ENCODE data around the gene CADPS. TPM values are rescaled to one million over a fixed set of nuclear protein-coding genes. Genes with fewer than 3 reads are reported as not detected.

Gene CADPS
- total and polyA plus RNA-seq, 2 of the 4 experiments (the other 2 are of a cell fraction) = not detected

- no peak overlapping the region for H3K9ac ChIP-seq (ENCODE audit: low read depth, low read length)
- H2AK9ac ChIP-seq (replicated peaks; ENCODE audit: low read depth, low read length, poor library complexity) = no peak overlapping the region
- no peak overlapping the region for H4K91ac ChIP-seq (ENCODE audit: insufficient read depth, low read depth, low read length)
- DNase-seq (no peak), ATAC-seq (ENCODE audit: low read depth) (no peak)
- H2AFZ ChIP-seq (replicated peaks; ENCODE audit: low read length, poor library complexity) = no peak overlapping the region
- H2BK5ac ChIP-seq (ENCODE audit: low read depth, low read length, poor library complexity, severe bottlenecking) = no peak overlapping the region
- H2BK20ac ChIP-seq (ENCODE audit: low read depth, low read length) = no peak overlapping the region
- dilution Hi-C loops (cut with HindIII; ENCODE audit: low sequenced_read_pairs, unreplicated experiment) (no loop called here), in situ Hi-C loops (cut with MboI; ENCODE audit: low sequenced_read_pairs) (no loop called here), intact Hi-C loops (cut with micrococcal nuclease) (no loop called here)
- H3K18ac ChIP-seq (ENCODE audit: low read depth, low read length) = no peak overlapping the region
- H2BK15ac ChIP-seq (ENCODE audit: low read depth, low read length) = no peak overlapping the region
- BruUV-seq (replicated peaks) = no TSS peak
- ChIA-PET CTCF (no interaction called here), POLR2A (ENCODE audit: unreplicated experiment) (no interaction called here)
- 55% methylated on average over 1 of the region's 1 CpG; no CpG with 5 or more reads in 1 of the 2 experiments for WGBS, 2 experiments (ENCODE audit: extremely low coverage in 2 of 2, insufficient read length in 1 of 2)
- H3K79me1 ChIP-seq (ENCODE audit: low read depth in 1 of 2, low read length in 2 of 2) = no peaks in the 10 kb centered on the region
- H3K9me3 ChIP-seq (ENCODE audit: control insufficient read depth, insufficient read depth, low read length) = peaks cover 7% of the 10 kb centered on the region; the same call in 1 of the 2 replicates
- H3K4ac ChIP-seq (ENCODE audit: low read depth, low read length) = no peak overlapping the region
- no peak overlapping the region for H3K4me2 ChIP-seq (ENCODE audit: low read depth, low read length)
- no peak overlapping the region for H3K23ac ChIP-seq (ENCODE audit: low read depth, low read length)
- TF ChIP-seq POLR2A (IDR thresholded peaks at IDR 0.05; ENCODE audit: low read depth, low read length) (no peak), CEBPB (IDR thresholded peaks at IDR 0.05; ENCODE audit: low read depth, low read length) (no peak), MAFK (IDR thresholded peaks at IDR 0.05; ENCODE audit: low read depth, low read length) (no peak), CHD1 (IDR thresholded peaks at IDR 0.05; ENCODE audit: low read depth, low read length) (no peak), BHLHE40 (IDR thresholded peaks at IDR 0.05; ENCODE audit: low read depth, low read length) (no peak), MAZ (IDR thresholded peaks at IDR 0.05; ENCODE audit: borderline replicate concordance, low read depth, low read length) (no peak)
- no peak overlapping the region for H2AK5ac ChIP-seq (ENCODE audit: low read depth, low read length)
- H3K27me3 ChIP-seq (ENCODE audit: control insufficient read depth, insufficient read depth, low read length) = no peaks in the 10 kb centered on the region
- H3K36me3 ChIP-seq (ENCODE audit: control insufficient read depth, insufficient read depth, low read length) = no peaks in the 10 kb centered on the region
- H2BK120ac ChIP-seq (ENCODE audit: low read depth, low read length) = no peak overlapping the region
- no peak overlapping the region for H3K4me3 ChIP-seq (ENCODE audit: insufficient read depth, low read depth, low read length)
- no peaks in the 10 kb centered on the region for H4K20me1 ChIP-seq (ENCODE audit: insufficient read depth, low read length)
- no peaks in the 10 kb centered on the region for H3K9me1 ChIP-seq (ENCODE audit: insufficient read depth, low read length)
- H3K4me1 ChIP-seq (ENCODE audit: control insufficient read depth, insufficient read depth, low read length) = no peaks in the 10 kb centered on the region
- no peak overlapping the region for H4K8ac ChIP-seq (ENCODE audit: low read depth in 2 of 2, low read length in 2 of 2)
- H3K56ac ChIP-seq (ENCODE audit: extremely low read depth, insufficient read depth, low read length) = no peak overlapping the region
- H3K14ac ChIP-seq (replicated peaks; ENCODE audit: low read depth, low read length) = no peak overlapping the region
- no peak overlapping the region for H4K5ac ChIP-seq (ENCODE audit: low read depth, low read length)
- no peak overlapping the region for H3K27ac ChIP-seq (ENCODE audit: insufficient read depth, low read length)
Observed at GRCh38 chr3:62918131-62918530, 42.9 kb upstream of the CADPS start.
